K562 (cell line): ENCODE results near the gene SCAMP3. TPM values are rescaled to one million over a fixed set of nuclear protein-coding genes. Genes with fewer than 3 reads are reported as not detected.

Experiments used
- BCOR ChIP-seq: fragments of 450-650 bp; IDR thresholded peaks from 2 replicates; pipeline ENCODE4 v1.6.1; 2016
- CEBPG ChIP-seq, 3 experiments: fragments of 200-800 bp in 1 of 3; sonication (Bioruptor generic) in 1 of 3; sonication (generic) in 1 of 3; formaldehyde crosslinking in 1 of 3; IDR thresholded peaks in 2 of 3; conservative IDR thresholded peaks in 1 of 3; 2 replicates each; pipeline versions ENCODE4 v1.6.1 to v1.8.0; 2016 to 2022; ENCODE audit warnings: missing compliant biosample characterization in 2 of 3, missing genetic modification characterization in 2 of 3, mild to moderate bottlenecking in 1 of 3, missing genetic modification reagents in 1 of 3
- CXXC5 ChIP-seq: fragments of 250-450 bp; sonication (Bioruptor Pico); IDR thresholded peaks from 2 replicates; pipeline ENCODE4 v1.8.0; 2022; ENCODE audit warnings: inconsistent platforms, mild to moderate bottlenecking, moderate library complexity
- DMBX1 ChIP-seq: fragments of 250-450 bp; sonication (Bioruptor Pico); IDR thresholded peaks from 2 replicates; pipeline ENCODE4 v1.8.0; 2022; ENCODE audit warnings: inconsistent platforms, mild to moderate bottlenecking, moderate library complexity, borderline replicate concordance
- HMG20B ChIP-seq: fragments of 250-450 bp; sonication (Bioruptor Pico); IDR thresholded peaks from 2 replicates; pipeline ENCODE4 v1.5.0; 2021; ENCODE audit warnings: mild to moderate bottlenecking
- HNRNPL ChIP-seq: fragments of 200-400 bp; formaldehyde crosslinking; IDR thresholded peaks from 2 replicates; pipeline ENCODE4 v1.6.1; 2017; ENCODE audit warnings: low read depth, mild to moderate bottlenecking, low read length
- NEUROD1 ChIP-seq: fragments of 150-350 bp; IDR thresholded peaks from 2 replicates; pipeline ENCODE4 v1.6.1; 2014; ENCODE audit warnings: borderline replicate concordance, low read length, low read depth; ENCODE audit not compliant: partially characterized antibody
- POLR2A ChIP-seq: fragments of 450-650 bp; conservative IDR thresholded peaks from 2 replicates; pipeline ENCODE4 v1.6.1; 2016
- RFX5 ChIP-seq: IDR thresholded peaks from 2 replicates; pipeline ENCODE4 v1.6.1; 2011; ENCODE audit warnings: low read depth, mild to moderate bottlenecking, improper control_type of control experiment, low read length
- ZNF586 ChIP-seq: fragments of 450-650 bp; formaldehyde crosslinking; conservative IDR thresholded peaks from 2 replicates; pipeline ENCODE4 v1.4.0; 2020; ENCODE audit warnings: mild to moderate bottlenecking, moderate library complexity
- ZNF830 ChIP-seq: fragments of 250-450 bp; sonication (Bioruptor Pico); IDR thresholded peaks from 2 replicates; pipeline ENCODE4 v1.5.0; 2021; ENCODE audit warnings: mild to moderate bottlenecking
- polyA plus RNA-seq, 8 experiments: library from polyadenylated mRNA; depleted of rRNA in 4 of 8; stranded (reverse) in 5 of 8; unstranded in 3 of 8; fragments of >200 nt; fragmentation: Nextera tagmentation in 2 of 8; fragmentation: Illumina TruSeq in 1 of 8; extraction: Ambion mirVana in 2 of 8; extraction: Trizol in 1 of 8; gene quantifications; 2 replicates each; pipeline versions ENCODE4 v1.2.1 to v1.2.3, GENCODE V29; 2011 to 2014; ENCODE audit warnings: inconsistent platforms in 1 of 8, missing spikeins in 1 of 8
- total RNA-seq, 7 experiments: library from RNA; depleted of rRNA in 6 of 7; stranded (reverse); fragments of >200 nt in 6 of 7; fragmentation: Illumina TruSeq in 2 of 7; extraction: Trizol in 2 of 7; gene quantifications; 2 replicates each; pipeline versions ENCODE4 v1.2.1 to v1.2.3, GENCODE V29; 2011 to 2021; ENCODE audit warnings: low replicate concordance in 1 of 7
- TF ChIP-seq, protein P1 (sequence below): fragments of 250-450 bp; sonication (Bioruptor Pico); IDR thresholded peaks from 2 replicates; pipeline ENCODE4 v1.4.0; 2020; ENCODE audit warnings: mild to moderate bottlenecking
- TF ChIP-seq, protein P2 (sequence below): fragments of 250-450 bp; sonication (Bioruptor Pico); IDR thresholded peaks from 2 replicates; pipeline ENCODE4 v1.4.0; 2020
- TF ChIP-seq, protein P3 (sequence below): fragments of 250-450 bp; sonication (Bioruptor Pico); IDR thresholded peaks from 2 replicates; pipeline ENCODE4 v1.5.0; 2020; ENCODE audit warnings: mild to moderate bottlenecking, borderline replicate concordance
- TF ChIP-seq, protein P4 (sequence below): fragments of 200-400 bp; formaldehyde crosslinking; IDR thresholded peaks from 2 replicates; pipeline ENCODE4 v1.6.1; 2017; ENCODE audit warnings: mild to moderate bottlenecking, low read depth, low read length, moderate library complexity

The SCAMP3 gene
- total and polyA plus RNA-seq, 9 of the 15 experiments (the other 6 are each of a cell fraction or from before 2014, with no cell fraction given), result 14.2 to 131 (median 86.1) TPM

DNA sequence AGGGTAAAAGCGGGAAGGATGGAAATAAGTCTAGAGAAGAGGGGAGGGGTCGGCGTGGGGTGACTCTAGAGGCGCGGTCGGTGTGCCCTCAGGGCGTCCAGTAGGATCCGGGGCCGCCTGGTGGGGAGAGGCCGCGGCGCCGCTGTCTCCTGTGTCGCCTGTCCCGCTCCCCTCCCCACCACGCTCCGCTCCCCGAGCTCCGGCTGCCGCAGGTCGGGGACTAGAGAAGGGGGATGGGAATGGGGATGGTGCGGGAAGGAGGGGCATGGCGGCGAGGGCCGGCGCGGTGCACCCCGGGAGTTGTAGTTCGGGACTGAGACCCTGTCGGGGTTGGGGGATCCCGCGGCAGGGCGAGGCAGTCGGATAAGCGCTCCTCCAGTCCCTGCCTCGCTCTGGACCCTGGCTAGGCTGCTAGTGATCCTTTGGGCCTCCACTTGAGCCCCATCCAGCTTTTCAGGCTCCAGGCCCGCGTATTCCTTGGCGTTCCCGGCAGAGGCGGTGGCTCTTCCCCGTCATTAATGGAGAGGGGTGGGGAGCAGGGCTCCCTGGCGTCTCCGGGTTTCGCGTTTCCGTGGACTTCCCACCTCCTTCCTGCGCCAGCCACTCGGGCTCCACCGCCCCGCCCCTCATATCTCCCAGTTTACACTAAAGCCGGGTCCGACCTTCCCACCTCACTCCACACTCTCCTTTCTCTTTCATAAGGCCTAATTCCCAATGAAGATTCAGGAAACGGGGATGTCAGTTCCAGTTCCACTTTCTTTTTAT is 6.7 kb downstream of the SCAMP3 start, which contains the start of gene ENTREP3 (continued):
- TF ChIP-seq DMBX1 (CRISPR knock-in tag) (no peak), CXXC5 (peak; percentile 84), HNRNPL (peak; percentile 11; the same call in 1 of the 2 replicates), POLR2A (peak; percentile 61), ZNF586 (CRISPR knock-in tag) (no peak), ZNF830 (CRISPR knock-in tag) (no peak), NEUROD1 (peak; percentile 22), BCOR (no peak), RFX5 (no peak), CEBPG (CRISPR knock-in tag; IDR thresholded peaks at IDR 0.05) (0 out of 2 replicates have a peak, but pooled peaks have one; percentile 9), CEBPG (tag; conservative IDR thresholded peaks at IDR 0.05 in 1 of 2, IDR thresholded peaks at IDR 0.05 in 1 of 2) (no peak), HMG20B (CRISPR knock-in tag) (no peak)
- TF ChIP-seq, protein P1, sequence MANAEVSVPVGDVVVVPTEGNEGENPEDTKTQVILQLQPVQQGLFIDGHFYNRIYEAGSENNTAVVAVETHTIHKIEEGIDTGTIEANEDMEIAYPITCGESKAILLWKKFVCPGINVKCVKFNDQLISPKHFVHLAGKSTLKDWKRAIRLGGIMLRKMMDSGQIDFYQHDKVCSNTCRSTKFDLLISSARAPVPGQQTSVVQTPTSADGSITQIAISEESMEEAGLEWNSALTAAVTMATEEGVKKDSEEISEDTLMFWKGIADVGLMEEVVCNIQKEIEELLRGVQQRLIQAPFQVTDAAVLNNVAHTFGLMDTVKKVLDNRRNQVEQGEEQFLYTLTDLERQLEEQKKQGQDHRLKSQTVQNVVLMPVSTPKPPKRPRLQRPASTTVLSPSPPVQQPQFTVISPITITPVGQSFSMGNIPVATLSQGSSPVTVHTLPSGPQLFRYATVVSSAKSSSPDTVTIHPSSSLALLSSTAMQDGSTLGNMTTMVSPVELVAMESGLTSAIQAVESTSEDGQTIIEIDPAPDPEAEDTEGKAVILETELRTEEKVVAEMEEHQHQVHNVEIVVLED (CRISPR knock-in tag), result no peak
- TF ChIP-seq, protein P2, sequence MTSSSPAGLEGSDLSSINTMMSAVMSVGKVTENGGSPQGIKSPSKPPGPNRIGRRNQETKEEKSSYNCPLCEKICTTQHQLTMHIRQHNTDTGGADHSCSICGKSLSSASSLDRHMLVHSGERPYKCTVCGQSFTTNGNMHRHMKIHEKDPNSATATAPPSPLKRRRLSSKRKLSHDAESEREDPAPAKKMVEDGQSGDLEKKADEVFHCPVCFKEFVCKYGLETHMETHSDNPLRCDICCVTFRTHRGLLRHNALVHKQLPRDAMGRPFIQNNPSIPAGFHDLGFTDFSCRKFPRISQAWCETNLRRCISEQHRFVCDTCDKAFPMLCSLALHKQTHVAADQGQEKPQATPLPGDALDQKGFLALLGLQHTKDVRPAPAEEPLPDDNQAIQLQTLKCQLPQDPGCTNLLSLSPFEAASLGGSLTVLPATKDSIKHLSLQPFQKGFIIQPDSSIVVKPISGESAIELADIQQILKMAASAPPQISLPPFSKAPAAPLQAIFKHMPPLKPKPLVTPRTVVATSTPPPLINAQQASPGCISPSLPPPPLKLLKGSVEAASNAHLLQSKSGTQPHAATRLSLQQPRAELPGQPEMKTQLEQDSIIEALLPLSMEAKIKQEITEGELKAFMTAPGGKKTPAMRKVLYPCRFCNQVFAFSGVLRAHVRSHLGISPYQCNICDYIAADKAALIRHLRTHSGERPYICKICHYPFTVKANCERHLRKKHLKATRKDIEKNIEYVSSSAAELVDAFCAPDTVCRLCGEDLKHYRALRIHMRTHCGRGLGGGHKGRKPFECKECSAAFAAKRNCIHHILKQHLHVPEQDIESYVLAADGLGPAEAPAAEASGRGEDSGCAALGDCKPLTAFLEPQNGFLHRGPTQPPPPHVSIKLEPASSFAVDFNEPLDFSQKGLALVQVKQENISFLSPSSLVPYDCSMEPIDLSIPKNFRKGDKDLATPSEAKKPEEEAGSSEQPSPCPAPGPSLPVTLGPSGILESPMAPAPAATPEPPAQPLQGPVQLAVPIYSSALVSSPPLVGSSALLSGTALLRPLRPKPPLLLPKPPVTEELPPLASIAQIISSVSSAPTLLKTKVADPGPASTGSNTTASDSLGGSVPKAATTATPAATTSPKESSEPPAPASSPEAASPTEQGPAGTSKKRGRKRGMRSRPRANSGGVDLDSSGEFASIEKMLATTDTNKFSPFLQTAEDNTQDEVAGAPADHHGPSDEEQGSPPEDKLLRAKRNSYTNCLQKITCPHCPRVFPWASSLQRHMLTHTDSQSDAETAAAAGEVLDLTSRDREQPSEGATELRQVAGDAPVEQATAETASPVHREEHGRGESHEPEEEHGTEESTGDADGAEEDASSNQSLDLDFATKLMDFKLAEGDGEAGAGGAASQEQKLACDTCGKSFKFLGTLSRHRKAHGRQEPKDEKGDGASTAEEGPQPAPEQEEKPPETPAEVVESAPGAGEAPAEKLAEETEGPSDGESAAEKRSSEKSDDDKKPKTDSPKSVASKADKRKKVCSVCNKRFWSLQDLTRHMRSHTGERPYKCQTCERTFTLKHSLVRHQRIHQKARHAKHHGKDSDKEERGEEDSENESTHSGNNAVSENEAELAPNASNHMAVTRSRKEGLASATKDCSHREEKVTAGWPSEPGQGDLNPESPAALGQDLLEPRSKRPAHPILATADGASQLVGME (CRISPR knock-in tag), result peak; percentile 11; the same call in 1 of the 2 replicates
- TF ChIP-seq, protein P3, sequence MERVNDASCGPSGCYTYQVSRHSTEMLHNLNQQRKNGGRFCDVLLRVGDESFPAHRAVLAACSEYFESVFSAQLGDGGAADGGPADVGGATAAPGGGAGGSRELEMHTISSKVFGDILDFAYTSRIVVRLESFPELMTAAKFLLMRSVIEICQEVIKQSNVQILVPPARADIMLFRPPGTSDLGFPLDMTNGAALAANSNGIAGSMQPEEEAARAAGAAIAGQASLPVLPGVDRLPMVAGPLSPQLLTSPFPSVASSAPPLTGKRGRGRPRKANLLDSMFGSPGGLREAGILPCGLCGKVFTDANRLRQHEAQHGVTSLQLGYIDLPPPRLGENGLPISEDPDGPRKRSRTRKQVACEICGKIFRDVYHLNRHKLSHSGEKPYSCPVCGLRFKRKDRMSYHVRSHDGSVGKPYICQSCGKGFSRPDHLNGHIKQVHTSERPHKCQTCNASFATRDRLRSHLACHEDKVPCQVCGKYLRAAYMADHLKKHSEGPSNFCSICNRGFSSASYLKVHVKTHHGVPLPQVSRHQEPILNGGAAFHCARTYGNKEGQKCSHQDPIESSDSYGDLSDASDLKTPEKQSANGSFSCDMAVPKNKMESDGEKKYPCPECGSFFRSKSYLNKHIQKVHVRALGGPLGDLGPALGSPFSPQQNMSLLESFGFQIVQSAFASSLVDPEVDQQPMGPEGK, result no peak
- TF ChIP-seq, protein P4, sequence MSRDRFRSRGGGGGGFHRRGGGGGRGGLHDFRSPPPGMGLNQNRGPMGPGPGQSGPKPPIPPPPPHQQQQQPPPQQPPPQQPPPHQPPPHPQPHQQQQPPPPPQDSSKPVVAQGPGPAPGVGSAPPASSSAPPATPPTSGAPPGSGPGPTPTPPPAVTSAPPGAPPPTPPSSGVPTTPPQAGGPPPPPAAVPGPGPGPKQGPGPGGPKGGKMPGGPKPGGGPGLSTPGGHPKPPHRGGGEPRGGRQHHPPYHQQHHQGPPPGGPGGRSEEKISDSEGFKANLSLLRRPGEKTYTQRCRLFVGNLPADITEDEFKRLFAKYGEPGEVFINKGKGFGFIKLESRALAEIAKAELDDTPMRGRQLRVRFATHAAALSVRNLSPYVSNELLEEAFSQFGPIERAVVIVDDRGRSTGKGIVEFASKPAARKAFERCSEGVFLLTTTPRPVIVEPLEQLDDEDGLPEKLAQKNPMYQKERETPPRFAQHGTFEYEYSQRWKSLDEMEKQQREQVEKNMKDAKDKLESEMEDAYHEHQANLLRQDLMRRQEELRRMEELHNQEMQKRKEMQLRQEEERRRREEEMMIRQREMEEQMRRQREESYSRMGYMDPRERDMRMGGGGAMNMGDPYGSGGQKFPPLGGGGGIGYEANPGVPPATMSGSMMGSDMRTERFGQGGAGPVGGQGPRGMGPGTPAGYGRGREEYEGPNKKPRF, result no peak
